ENCODE measurements around the gene IFITM5. TPM values are rescaled to one million over a fixed set of nuclear protein-coding genes. Genes with fewer than 3 reads are reported as not detected.

The IFITM5 gene
- total RNA-seq, 8 experiments from 2014 or later, result 0.51 to 1.5 (median 1.1) TPM; not detected in 5

- Histone ChIP-seq H3K4me3 (no peak overlapping the region), H3K27ac (no peak overlapping the region), H3K4me1 (replicated peaks in 1 of 2) (no peaks in the 10 kb centered on the region)
- in situ Hi-C loops (cut with MboI; ENCODE audit: low pct_unique_long_range_greater_than_20kb in 2 of 9, low sequenced_read_pairs in 9 of 9, unreplicated experiment in 9 of 9), result no loop called here
- WGBS, 10 experiments, result 56 to 100% (median 91%) methylated on average over 1 to 4 of the region's 13 CpGs; no CpG with 5 or more reads in 1 of the 10 experiments
- ATAC-seq (replicated peaks in 6 of 8), result no peak
These were observed 32.5 kb downstream of the IFITM5 start for GRCh38 chr11:266676-267439.

GRCh38 chr11:261624-262023 lies 37.7 kb downstream of the IFITM5 start:
- in situ Hi-C loops (cut with MboI; ENCODE audit: low pct_unique_long_range_greater_than_20kb in 2 of 9, low sequenced_read_pairs in 9 of 9, unreplicated experiment in 9 of 9), result no loop called here
- H3K27ac ChIP-seq, result no peak overlapping the region
- no peak overlapping the region for H3K4me3 ChIP-seq
- 60 to 100% (median 79%) methylated on average over 1 to 4 of the region's 4 CpGs; no CpG with 5 or more reads in 4 of the 10 experiments for WGBS, 10 experiments
- H3K4me1 ChIP-seq (replicated peaks in 1 of 2), result no peaks in the 10 kb centered on the region
- no peak for ATAC-seq (replicated peaks in 6 of 8)

- no peak overlapping the region for H3K4me3 ChIP-seq
- no peak for ATAC-seq (replicated peaks in 6 of 8)
- in situ Hi-C loops (cut with MboI; ENCODE audit: low pct_unique_long_range_greater_than_20kb in 2 of 9, low sequenced_read_pairs in 9 of 9, unreplicated experiment in 9 of 9), result no loop called here
These were observed 39.9 kb downstream of the IFITM5 start for GRCh38 chr11:259413-259812.

GRCh38 chr11:257766-258493 lies 41.4 kb downstream of the IFITM5 start:
- no peak overlapping the region for H3K27ac ChIP-seq
- ATAC-seq (replicated peaks in 6 of 8), result peak in 1 of 8 experiments; percentile 54
- H3K4me3 ChIP-seq, result no peak overlapping the region
- WGBS, 10 experiments, result 0 to 88% (median 71%) methylated on average over 1 to 11 of the region's 15 CpGs; no CpG with 5 or more reads in 3 of the 10 experiments
- H3K4me1 ChIP-seq (replicated peaks in 1 of 2), result no peaks in the 10 kb centered on the region
- in situ Hi-C loops (cut with MboI; ENCODE audit: low pct_unique_long_range_greater_than_20kb in 2 of 9, low sequenced_read_pairs in 9 of 9, unreplicated experiment in 9 of 9), result no loop called here

More at GRCh38 chr11:259413-259812, 39.9 kb downstream of the IFITM5 start:
- WGBS, 10 experiments, result 60 to 100% (median 78%) methylated on average over 1 to 7 of the region's 10 CpGs; no CpG with 5 or more reads in 3 of the 10 experiments
- Histone ChIP-seq H3K27ac (no peak overlapping the region), H3K4me1 (replicated peaks in 1 of 2) (no peaks in the 10 kb centered on the region)

- 40 to 82% (median 50%) methylated on average over 1 to 12 of the region's 14 CpGs; no CpG with 5 or more reads in 5 of the 10 experiments for WGBS, 10 experiments
- Histone ChIP-seq H3K4me1 (replicated peaks in 1 of 2) (no peaks in the 10 kb centered on the region), H3K4me3 (no peak overlapping the region), H3K27ac (no peak overlapping the region)
- in situ Hi-C loops (cut with MboI; ENCODE audit: low pct_unique_long_range_greater_than_20kb in 2 of 9, low sequenced_read_pairs in 9 of 9, unreplicated experiment in 9 of 9), result no loop called here
- ATAC-seq (replicated peaks in 6 of 8), result no peak
These were observed 42.2 kb downstream of the IFITM5 start for GRCh38 chr11:256952-257737.

- no peak for ATAC-seq (replicated peaks in 6 of 8)
- H3K4me1 ChIP-seq (replicated peaks in 1 of 2), result no peaks in the 10 kb centered on the region
- in situ Hi-C loops (cut with MboI; ENCODE audit: low pct_unique_long_range_greater_than_20kb in 2 of 9, low sequenced_read_pairs in 9 of 9, unreplicated experiment in 9 of 9), result no loop called here
- H3K27ac ChIP-seq, result no peak overlapping the region
- H3K4me3 ChIP-seq, result no peak overlapping the region
- 100% methylated on average over 1 of the region's 2 CpGs; no CpG with 5 or more reads in 9 of the 10 experiments for WGBS, 10 experiments
These were observed 43.5 kb downstream of the IFITM5 start for GRCh38 chr11:255816-256215.

- Histone ChIP-seq H3K4me3 (no peak overlapping the region), H3K4me1 (replicated peaks in 1 of 2) (no peaks in the 10 kb centered on the region), H3K27ac (no peak overlapping the region)
- in situ Hi-C loops (cut with MboI; ENCODE audit: low pct_unique_long_range_greater_than_20kb in 2 of 9, low sequenced_read_pairs in 9 of 9, unreplicated experiment in 9 of 9), result no loop called here
- ATAC-seq (replicated peaks in 6 of 8), result no peak
- WGBS, 10 experiments, result 21 to 84% (median 56%) methylated on average over 2 to 3 of the region's 3 CpGs
These were observed 44.1 kb downstream of the IFITM5 start for GRCh38 chr11:255176-255575.

- in situ Hi-C loops (cut with MboI; ENCODE audit: low pct_unique_long_range_greater_than_20kb in 2 of 9, low sequenced_read_pairs in 9 of 9, unreplicated experiment in 9 of 9), result loop anchor here in 1 of 9 experiments (5.0 kb wide), 1 partner anchor 113 kb away; the partner anchor contains the start of gene B4GALNT4
- 80 to 100% (median 85%) methylated on average over 1 to 5 of the region's 5 CpGs; no CpG with 5 or more reads in 2 of the 10 experiments for WGBS, 10 experiments
- no peak overlapping the region for H3K27ac ChIP-seq
- H3K4me3 ChIP-seq, result no peak overlapping the region
- no peak for ATAC-seq (replicated peaks in 6 of 8)
- H3K4me1 ChIP-seq (replicated peaks in 1 of 2), result no peaks in the 10 kb centered on the region
These were observed 45.4 kb downstream of the IFITM5 start for GRCh38 chr11:253886-254270.

- WGBS, 10 experiments, result 80 to 100% (median 100%) methylated on average over 1 to 10 of the region's 13 CpGs; no CpG with 5 or more reads in 5 of the 10 experiments
- Histone ChIP-seq H3K4me1 (replicated peaks in 1 of 2) (no peaks in the 10 kb centered on the region), H3K27ac (no peak overlapping the region), H3K4me3 (no peak overlapping the region)
- peak in 4 of 8 experiments; percentile 13 to 29 (median 16) for ATAC-seq (replicated peaks in 6 of 8)
- in situ Hi-C loops (cut with MboI; ENCODE audit: low pct_unique_long_range_greater_than_20kb in 2 of 9, low sequenced_read_pairs in 9 of 9, unreplicated experiment in 9 of 9), result loop anchor here in 1 of 9 experiments (5.0 kb wide), 1 partner anchor 114 kb away; the partner anchor contains the start of gene B4GALNT4
These were observed 46.0 kb downstream of the IFITM5 start for GRCh38 chr11:253160-253885.

GRCh38 chr11:252666-253065 lies 46.7 kb downstream of the IFITM5 start:
- WGBS, 10 experiments, result 63 to 100% (median 86%) methylated on average over 2 to 6 of the region's 8 CpGs; no CpG with 5 or more reads in 4 of the 10 experiments

GRCh38 chr11:251550-251949 lies 47.8 kb downstream of the IFITM5 start:
- peak in 5 of 8 experiments; percentile 23 to 40 (median 28) for ATAC-seq (replicated peaks in 6 of 8)
- in situ Hi-C loops (cut with MboI; ENCODE audit: low pct_unique_long_range_greater_than_20kb in 2 of 9, low sequenced_read_pairs in 9 of 9, unreplicated experiment in 9 of 9), result loop anchor here in 1 of 9 experiments (5.0 kb wide), 1 partner anchor 116 kb away; the partner anchor contains the start of gene B4GALNT4
- no peak overlapping the region for H3K27ac ChIP-seq

More at GRCh38 chr11:252666-253065, 46.7 kb downstream of the IFITM5 start:
- H3K4me1 ChIP-seq (replicated peaks in 1 of 2), result no peaks in the 10 kb centered on the region
- H3K4me3 ChIP-seq, result no peak overlapping the region
- in situ Hi-C loops (cut with MboI; ENCODE audit: low pct_unique_long_range_greater_than_20kb in 2 of 9, low sequenced_read_pairs in 9 of 9, unreplicated experiment in 9 of 9), result loop anchor here in 1 of 9 experiments (5.0 kb wide), 1 partner anchor 115 kb away; the partner anchor contains the start of gene B4GALNT4
- no peak overlapping the region for H3K27ac ChIP-seq
- ATAC-seq (replicated peaks in 6 of 8), result peak in 1 of 8 experiments; percentile 4

More at GRCh38 chr11:251550-251949, 47.8 kb downstream of the IFITM5 start:
- no peak overlapping the region for H3K4me3 ChIP-seq
- H3K4me1 ChIP-seq (replicated peaks in 1 of 2), result no peaks in the 10 kb centered on the region
- WGBS, 10 experiments, result 49 to 87% (median 76%) methylated on average over 2 to 7 of the region's 10 CpGs; no CpG with 5 or more reads in 4 of the 10 experiments
